ENCODE measurements around the gene NUDT8.
A peak's percentile ranks its signal among the peaks of the same experiment; 100 is the strongest.

The NUDT8 gene

GRCh38 chr11:67644472-67645418, 15.0 kb upstream of the NUDT8 start:
- no peak for TF ChIP-seq CTCF (conservative IDR thresholded peaks at IDR 0.05; ENCODE audit: control insufficient read depth, insufficient read depth, low read depth, low read length)
- H3K4me3 ChIP-seq (ENCODE audit: control insufficient read depth, low read depth, low read length): no peak overlapping the region
- no peak for DNase-seq (ENCODE audit: low read depth)

- no peak overlapping the region for H3K4me3 ChIP-seq (ENCODE audit: control insufficient read depth, low read depth, low read length)
- peak; percentile 35 for TF ChIP-seq CTCF (conservative IDR thresholded peaks at IDR 0.05; ENCODE audit: control insufficient read depth, insufficient read depth, low read depth, low read length)
- DNase-seq (ENCODE audit: low read depth): peak; percentile 17
Measured at GRCh38 chr11:67644042-67644441, 14.3 kb upstream of the NUDT8 start.

- DNase-seq (ENCODE audit: low read depth): no peak
- no peak overlapping the region for H3K4me3 ChIP-seq (ENCODE audit: control insufficient read depth, low read depth, low read length)
Measured at GRCh38 chr11:67642173-67643120, 12.7 kb upstream of the NUDT8 start.

GRCh38 chr11:67641338-67642172, 11.8 kb upstream of the NUDT8 start:
- H3K4me3 ChIP-seq (ENCODE audit: control insufficient read depth, low read depth, low read length): no peak overlapping the region
- TF ChIP-seq CTCF (conservative IDR thresholded peaks at IDR 0.05; ENCODE audit: control insufficient read depth, insufficient read depth, low read depth, low read length): no peak
- DNase-seq (ENCODE audit: low read depth): no peak

More at GRCh38 chr11:67642173-67643120, 12.7 kb upstream of the NUDT8 start:
- no peak for TF ChIP-seq CTCF (conservative IDR thresholded peaks at IDR 0.05; ENCODE audit: control insufficient read depth, insufficient read depth, low read depth, low read length)

GRCh38 chr11:67640758-67641337, 11.1 kb upstream of the NUDT8 start:
- H3K4me3 ChIP-seq (ENCODE audit: control insufficient read depth, low read depth, low read length): no peak overlapping the region
- no peak for TF ChIP-seq CTCF (conservative IDR thresholded peaks at IDR 0.05; ENCODE audit: control insufficient read depth, insufficient read depth, low read depth, low read length)
- DNase-seq (ENCODE audit: low read depth): no peak

Measured in fibroblast of mammary gland (primary cell).